Left lung (tissue), 10 donors: Measurements from ENCODE around the gene ESR1. TPM values are rescaled to one million over a fixed set of nuclear protein-coding genes. Genes with fewer than 3 reads are reported as not detected.

Experiments
- ATAC-seq: fragments of 200-7000 bp; cut with Tn5 transposase; one replicate; pipeline ENCODE4 v1.9.1; 2020; ENCODE audit warnings: moderate library complexity
- DNase-seq, 4 donors: peaks; one replicate each; pipeline ENCODE4 v3.0.0-alpha.2; 2013 to 2020
- H3K27ac ChIP-seq, 2 donors: fragments of 200-600 bp; sonication (generic) in 1 of 2; one replicate each; pipeline versions ENCODE4 v1.5.0 to v1.8.0; 2020 to 2021
- H3K27me3 ChIP-seq, 2 donors: fragments of 200-600 bp; sonication (generic) in 1 of 2; one replicate each; pipeline versions ENCODE4 v1.5.0 to v1.8.0; 2020 to 2021
- H3K36me3 ChIP-seq, 2 donors: fragments of 200-600 bp; sonication (generic) in 1 of 2; one replicate each; pipeline versions ENCODE4 v1.5.0 to v1.8.0; 2020 to 2021
- H3K4me1 ChIP-seq, 2 donors: fragments of 200-600 bp; one replicate each; pipeline ENCODE4 v1.8.0; 2021
- H3K4me3 ChIP-seq, 2 donors: fragments of 200-600 bp; sonication (generic) in 1 of 2; one replicate each; pipeline versions ENCODE4 v1.5.0 to v1.8.0; 2020 to 2021; ENCODE audit warnings: mild to moderate bottlenecking in 1 of 2
- H3K9me3 ChIP-seq, 2 donors: fragments of 200-600 bp; sonication (generic) in 1 of 2; one replicate each; pipeline versions ENCODE4 v1.5.0 to v1.8.0; 2020 to 2021
- CTCF ChIP-seq, 2 donors: fragments of 200-600 bp; sonication (generic) in 1 of 2; IDR thresholded peaks; one replicate each; pipeline versions ENCODE4 v1.5.0 to v1.8.0; 2021; ENCODE audit warnings: antibody characterized with exemption in 2 of 2
- intact Hi-C, 2 donors: fragments of 100-400 bp; cut with DNase I; formaldehyde crosslinking; loops; one replicate each; pipeline versions ENCODE4 v1.11.2 to v1.14.2; 2022
- polyA plus RNA-seq, 6 donors: library from polyadenylated mRNA; unstranded; fragments of 120-200 nt; gene quantifications; one replicate each; pipeline ENCODE4 v1.2.1, GENCODE V29; 2013; ENCODE audit not compliant: insufficient read length in 6 of 6
- total RNA-seq, 2 donors: library from RNA; stranded (reverse); fragmentation: NEBNext Ultra II Directional; extraction: Animal tissue kit (Norgen Biotek cat#: 25700); gene quantifications; one replicate each; pipeline ENCODE4 v1.2.1, GENCODE V29; 2021
- donor health status: DM: no; HTN: yes; CAD: no.
- donor health status: DM: no; HTN: no; CAD: no.

Gene ESR1
- total and polyA plus RNA-seq, 8 donors, result 0.91 to 2.7 (median 1.7) TPM

- Histone ChIP-seq H3K4me3 (no peak overlapping the region), H3K27ac (no peak overlapping the region), H3K27me3 (no peaks in the 10 kb centered on the region), H3K9me3 (no peaks in the 10 kb centered on the region), H3K4me1 (no peaks in the 10 kb centered on the region), H3K36me3 (no peaks in the 10 kb centered on the region)
- intact Hi-C loops, result no loop called here
- ATAC-seq (no peak), DNase-seq (no peak)
- no peak for TF ChIP-seq CTCF (IDR thresholded peaks at IDR 0.05)
Observed at GRCh38 chr6:152053332-152053731, 245.8 kb downstream of the ESR1 start.

- H3K36me3 ChIP-seq, result no peaks in the 10 kb centered on the region
- intact Hi-C loops, result no loop called here
- peak; percentile 80 for ATAC-seq
- no peaks in the 10 kb centered on the region for H3K27me3 ChIP-seq
- no peak overlapping the region for H3K4me3 ChIP-seq
- no peak for DNase-seq
- H3K4me1 ChIP-seq, result no peaks in the 10 kb centered on the region
- no peaks in the 10 kb centered on the region for H3K9me3 ChIP-seq
- TF ChIP-seq CTCF (IDR thresholded peaks at IDR 0.05), result no peak
- no peak overlapping the region for H3K27ac ChIP-seq
Observed at GRCh38 chr6:152054441-152054840, 247.0 kb downstream of the ESR1 start.

GRCh38 chr6:152055517-152055916 is 248.0 kb downstream of the ESR1 start:
- intact Hi-C loops, result no loop called here
- no peak for DNase-seq
- ATAC-seq, result no peak
- TF ChIP-seq CTCF (IDR thresholded peaks at IDR 0.05), result no peak
- Histone ChIP-seq H3K36me3 (no peaks in the 10 kb centered on the region), H3K27me3 (no peaks in the 10 kb centered on the region), H3K27ac (no peak overlapping the region), H3K4me3 (no peak overlapping the region), H3K4me1 (no peaks in the 10 kb centered on the region), H3K9me3 (no peaks in the 10 kb centered on the region)

- no peaks in the 10 kb centered on the region for H3K27me3 ChIP-seq
- peak; percentile 30 for ATAC-seq
- H3K4me3 ChIP-seq, result no peak overlapping the region
- no peaks in the 10 kb centered on the region for H3K36me3 ChIP-seq
- H3K27ac ChIP-seq, result no peak overlapping the region
- no peak for DNase-seq
- no peak for TF ChIP-seq CTCF (IDR thresholded peaks at IDR 0.05)
- intact Hi-C loops, result no loop called here
- H3K4me1 ChIP-seq, result no peaks in the 10 kb centered on the region
- H3K9me3 ChIP-seq, result no peaks in the 10 kb centered on the region
Observed at GRCh38 chr6:152057832-152058498, 250.5 kb downstream of the ESR1 start.

- no peak for DNase-seq
- Histone ChIP-seq H3K4me1 (no peaks in the 10 kb centered on the region), H3K27me3 (no peaks in the 10 kb centered on the region), H3K9me3 (no peaks in the 10 kb centered on the region), H3K27ac (no peak overlapping the region), H3K4me3 (no peak overlapping the region), H3K36me3 (no peaks in the 10 kb centered on the region)
- TF ChIP-seq CTCF (IDR thresholded peaks at IDR 0.05), result no peak
- intact Hi-C loops, result no loop called here
- no peak for ATAC-seq
Observed at GRCh38 chr6:152059909-152060308, 252.4 kb downstream of the ESR1 start.
